Body of pancreas (tissue), 4 donors: ENCODE measurements around the gene PLA2R1. TPM values are rescaled to one million over a fixed set of nuclear protein-coding genes. Genes with fewer than 3 reads are reported as not detected.

Experiments
- ATAC-seq: fragments of 150-250 bp; one replicate; pipeline ENCODE4 v1.9.1; 2016
- DNase-seq, 4 donors: peaks; one replicate each; pipeline ENCODE4 v3.0.0-alpha.2; 2019
- H3K27ac ChIP-seq, 4 donors: fragments of 200-600 bp; sonication (generic); 1 replicate in 3 of 4; 2 replicates in 1 of 4; pipeline versions ENCODE4 v1.5.1 to v1.6.1; 2016 to 2019; ENCODE audit warnings: mild to moderate bottlenecking in 1 of 4, mixed read lengths in 1 of 4, moderate library complexity in 1 of 4
- H3K27me3 ChIP-seq, 2 donors: fragments of 200-600 bp; sonication (generic); one replicate each; pipeline ENCODE4 v1.6.0; 2016; ENCODE audit warnings: mild to moderate bottlenecking in 1 of 2
- H3K36me3 ChIP-seq, 2 donors: fragments of 200-600 bp; sonication (generic); replicated peaks in 1 of 2; 2 replicates each; pipeline ENCODE4 v1.5.1; 2016; ENCODE audit warnings: low read depth in 2 of 2; ENCODE audit not compliant: insufficient read depth in 1 of 2
- H3K4me1 ChIP-seq: fragments of 200-600 bp; sonication (generic); one replicate; pipeline ENCODE4 v1.6.0; 2016
- H3K4me3 ChIP-seq, 2 donors: fragments of 200-600 bp; sonication (generic); 1 replicate in 1 of 2; 2 replicates in 1 of 2; pipeline ENCODE4 v1.5.1; 2016 to 2019
- H3K9me3 ChIP-seq, 3 donors: fragments of 200-600 bp; sonication (generic); 1 replicate in 2 of 3; 2 replicates in 1 of 3; pipeline ENCODE4 v1.5.1; 2016
- CTCF ChIP-seq, 7 experiments: fragments of 450-650 bp in 4 of 7; fragments of 200-600 bp in 3 of 7; sonication (generic) in 3 of 7; IDR thresholded peaks; one replicate each; pipeline ENCODE4 v1.5.1; 2016 to 2019; ENCODE audit warnings: antibody characterized with exemption in 7 of 7
- POLR2A ChIP-seq, 3 donors: fragments of 450-650 bp; IDR thresholded peaks; one replicate each; pipeline ENCODE4 v1.6.1; 2016; ENCODE audit warnings: antibody characterized with exemption in 3 of 3, mild to moderate bottlenecking in 2 of 3
- WGBS, 2 donors: methylation state at CpG; one replicate each; pipeline ENCODE4 v1.1.5; 2017; 5-methylcytosine and 5-hydroxymethylcytosine counted together
- intact Hi-C: fragments of 100-400 bp; cut with DNase I; formaldehyde crosslinking; loops from one replicate; pipeline ENCODE4 v1.15.1; 2023
- total RNA-seq, 2 donors: library from RNA; depleted of rRNA; stranded (reverse); fragments of >200 nt; gene quantifications; one replicate each; pipeline ENCODE4 v1.1.0, GENCODE V29; 2016

The PLA2R1 gene
- total RNA-seq, 2 donors from 2014 or later: 1.3 to 2.1 TPM

GRCh38 chr2:159988412-159988970, 73.9 kb downstream of the PLA2R1 start:
- 78 to 85% methylated on average over 4 of the region's 4 CpGs for WGBS, 2 donors
- no peak for DNase-seq
- Histone ChIP-seq H3K4me1 (no peaks in the 10 kb centered on the region), H3K4me3 (no peak overlapping the region), H3K27ac (no peak overlapping the region), H3K27me3 (no peaks in the 10 kb centered on the region), H3K36me3 (no peaks in the 10 kb centered on the region), H3K9me3 (no peaks in the 10 kb centered on the region)
- no peak for TF ChIP-seq CTCF (IDR thresholded peaks at IDR 0.05)
- no peak for TF ChIP-seq POLR2A (IDR thresholded peaks at IDR 0.05)
- ATAC-seq: no peak
- intact Hi-C loops: no loop called here

DNA sequence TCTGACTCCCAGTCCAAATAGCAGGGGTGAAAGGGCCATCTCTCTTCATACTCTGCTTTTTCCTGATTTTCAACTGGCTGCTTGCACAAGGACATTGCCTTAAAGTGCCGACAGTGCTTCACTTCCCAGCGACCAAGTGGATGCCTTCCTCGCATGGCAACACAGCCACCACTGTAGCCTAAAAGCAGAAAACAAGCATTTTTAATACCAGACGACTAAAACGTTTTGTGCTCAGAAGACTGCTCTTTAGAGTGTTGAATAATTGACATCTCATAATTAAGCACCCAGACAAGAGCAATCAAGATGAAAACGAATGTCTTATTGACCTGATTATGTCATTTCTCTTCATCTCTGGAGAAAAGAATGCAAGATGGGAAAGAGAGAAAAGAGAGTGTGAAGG, 75.2 kb downstream of the PLA2R1 start:
- no peak for TF ChIP-seq POLR2A (IDR thresholded peaks at IDR 0.05)
- no peak for TF ChIP-seq CTCF (IDR thresholded peaks at IDR 0.05)
- 43 to 45% methylated on average over 6 of the region's 6 CpGs for WGBS, 2 donors
- H3K27ac ChIP-seq: no peak overlapping the region
- DNase-seq (no peak), ATAC-seq (no peak)
- H3K4me1 ChIP-seq: no peaks in the 10 kb centered on the region
- H3K36me3 ChIP-seq: no peaks in the 10 kb centered on the region
- H3K27me3 ChIP-seq: no peaks in the 10 kb centered on the region
- intact Hi-C loops: no loop called here
- no peaks in the 10 kb centered on the region for H3K9me3 ChIP-seq
- no peak overlapping the region for H3K4me3 ChIP-seq

GRCh38 chr2:159985656-159986055, 76.8 kb downstream of the PLA2R1 start:
- Histone ChIP-seq H3K27me3 (no peaks in the 10 kb centered on the region), H3K36me3 (no peaks in the 10 kb centered on the region), H3K27ac (no peak overlapping the region), H3K4me3 (no peak overlapping the region), H3K4me1 (no peaks in the 10 kb centered on the region), H3K9me3 (no peaks in the 10 kb centered on the region)
- no peak for DNase-seq
- intact Hi-C loops: no loop called here
- WGBS, 2 donors: 75 to 80% methylated on average over 3 of the region's 3 CpGs
- TF ChIP-seq POLR2A (IDR thresholded peaks at IDR 0.05) (no peak), CTCF (IDR thresholded peaks at IDR 0.05) (no peak)
- no peak for ATAC-seq

DNA sequence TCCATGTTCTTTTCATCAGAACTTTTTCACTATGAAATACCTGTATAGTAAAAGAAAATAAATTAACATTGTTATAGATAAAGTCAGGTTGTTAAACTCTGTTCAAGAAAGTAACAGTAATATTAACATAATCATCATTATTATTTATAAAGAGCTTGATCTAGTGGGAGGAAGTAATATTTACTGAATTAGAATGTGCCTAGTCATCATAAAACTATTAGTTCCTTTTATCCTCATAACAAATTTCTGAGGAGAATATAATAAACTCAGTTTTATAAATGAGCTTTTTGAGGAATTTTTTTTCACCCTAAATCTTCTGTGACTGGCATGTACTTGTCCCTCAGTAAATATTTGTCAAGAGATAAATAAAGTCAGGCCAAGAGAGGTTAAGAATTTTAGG, 78.4 kb downstream of the PLA2R1 start:
- H3K4me3 ChIP-seq: no peak overlapping the region
- H3K36me3 ChIP-seq: no peaks in the 10 kb centered on the region
- intact Hi-C loops: no loop called here
- H3K4me1 ChIP-seq: no peaks in the 10 kb centered on the region
- DNase-seq (no peak), ATAC-seq (no peak)
- no peak overlapping the region for H3K27ac ChIP-seq
- TF ChIP-seq POLR2A (IDR thresholded peaks at IDR 0.05): no peak
- no peak for TF ChIP-seq CTCF (IDR thresholded peaks at IDR 0.05)
- H3K9me3 ChIP-seq: no peaks in the 10 kb centered on the region
- no peaks in the 10 kb centered on the region for H3K27me3 ChIP-seq
